IPS-11a (cell line): ENCODE data around the gene PUM2.
A peak's percentile ranks its signal among the peaks of the same experiment; 100 is the strongest.
"Not testable (repeated sequence)": the region's sequence is repeated elsewhere in the genome, so short reads cannot be mapped to it uniquely, and the experiment has no call there.

Experiments
- H3K4me3 ChIP-seq: one replicate; pipeline ENCODE4 v1.5.1; 2013; ENCODE audit warnings: low read depth, low read length, control low read depth

The PUM2 gene

GRCh38 chr2:20371323-20372025 lies 20.8 kb upstream of the PUM2 start:
- no peak overlapping the region for H3K4me3 ChIP-seq

DNA sequence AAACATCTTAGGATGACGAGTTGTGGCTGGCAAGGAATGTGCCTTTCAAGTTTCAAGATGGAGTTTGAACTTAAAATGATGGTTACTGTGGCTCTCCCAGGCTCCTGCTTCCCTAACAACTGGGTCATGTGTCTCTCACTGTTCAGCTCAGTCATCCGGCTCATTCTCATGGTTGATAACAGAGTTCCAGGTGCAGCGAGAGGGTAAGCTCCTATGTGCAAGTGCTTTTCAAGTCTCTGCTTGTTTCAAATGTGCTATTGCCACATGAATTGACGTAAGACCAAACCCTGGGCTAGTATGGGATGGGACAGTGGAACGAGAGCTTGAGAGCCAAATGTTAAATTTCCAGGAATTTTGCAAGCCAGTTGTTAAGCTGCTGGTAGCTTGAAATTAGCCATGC lies 19.5 kb upstream of the PUM2 start:
- no peak overlapping the region for H3K4me3 ChIP-seq

DNA sequence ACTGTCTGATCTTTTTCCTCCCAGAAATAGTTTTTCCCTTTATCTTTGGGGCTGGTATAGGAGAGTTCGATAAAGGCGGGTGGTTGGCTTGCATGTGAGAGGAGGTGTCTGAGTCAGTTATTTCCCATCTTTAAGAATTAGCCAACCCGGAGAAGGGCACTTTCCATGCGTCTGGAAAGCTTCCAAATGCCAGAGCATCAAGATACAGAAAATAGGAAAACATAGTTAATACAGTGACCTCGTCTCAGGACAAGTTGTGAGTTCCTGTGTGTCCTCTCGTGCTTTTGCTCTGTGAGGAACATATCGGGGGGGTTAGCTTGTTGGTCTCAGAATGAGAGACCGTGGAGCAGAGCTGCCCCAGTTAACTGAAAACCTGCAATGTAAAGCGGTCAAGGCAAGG lies 18.7 kb upstream of the PUM2 start:
- H3K4me3 ChIP-seq: no peak overlapping the region

GRCh38 chr2:20368706-20369105 lies 18.1 kb upstream of the PUM2 start:
- no peak overlapping the region for H3K4me3 ChIP-seq

DNA sequence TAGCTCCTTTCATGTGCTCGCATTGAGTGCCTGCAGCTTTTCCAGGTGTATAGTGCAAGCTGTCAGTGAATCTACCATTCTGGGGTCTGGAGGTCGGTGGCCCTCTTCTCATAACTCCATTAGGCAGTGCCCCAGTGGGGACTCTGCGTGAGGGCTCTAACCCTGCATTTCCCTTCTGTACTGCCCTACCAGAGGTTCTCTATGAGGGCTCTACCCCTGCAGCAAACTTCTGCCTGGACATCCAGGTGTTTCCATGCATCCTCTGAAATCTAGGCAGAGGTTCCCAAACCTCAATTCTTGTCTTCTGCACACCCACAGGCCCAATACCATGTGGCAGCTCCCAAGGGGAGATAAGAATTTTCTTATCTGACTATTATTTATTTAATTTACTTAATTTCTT lies 17.3 kb upstream of the PUM2 start:
- H3K4me3 ChIP-seq: not testable (repeated sequence)

DNA sequence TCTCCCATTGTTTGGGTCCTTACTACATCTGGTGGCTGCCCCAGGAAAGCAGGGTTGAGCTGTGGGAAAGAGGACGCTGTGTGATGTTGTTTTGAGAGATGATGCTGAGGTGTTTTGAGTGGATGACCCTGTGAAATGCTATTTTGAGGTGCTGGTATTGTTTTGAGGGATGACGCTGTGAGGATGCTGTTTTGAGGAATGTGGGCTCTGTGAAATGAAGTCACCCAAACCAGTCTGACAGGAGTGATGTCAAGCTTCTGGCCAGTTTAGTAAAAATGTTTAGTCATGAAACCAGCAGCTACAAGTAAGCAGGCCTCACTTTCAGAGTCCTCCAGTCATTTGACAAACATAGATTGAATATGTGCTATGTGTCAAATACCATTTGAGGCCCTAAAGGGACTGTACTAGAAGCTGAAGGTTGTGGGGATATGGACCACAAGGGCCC lies 16.1 kb upstream of the PUM2 start:
- no peak overlapping the region for H3K4me3 ChIP-seq

DNA sequence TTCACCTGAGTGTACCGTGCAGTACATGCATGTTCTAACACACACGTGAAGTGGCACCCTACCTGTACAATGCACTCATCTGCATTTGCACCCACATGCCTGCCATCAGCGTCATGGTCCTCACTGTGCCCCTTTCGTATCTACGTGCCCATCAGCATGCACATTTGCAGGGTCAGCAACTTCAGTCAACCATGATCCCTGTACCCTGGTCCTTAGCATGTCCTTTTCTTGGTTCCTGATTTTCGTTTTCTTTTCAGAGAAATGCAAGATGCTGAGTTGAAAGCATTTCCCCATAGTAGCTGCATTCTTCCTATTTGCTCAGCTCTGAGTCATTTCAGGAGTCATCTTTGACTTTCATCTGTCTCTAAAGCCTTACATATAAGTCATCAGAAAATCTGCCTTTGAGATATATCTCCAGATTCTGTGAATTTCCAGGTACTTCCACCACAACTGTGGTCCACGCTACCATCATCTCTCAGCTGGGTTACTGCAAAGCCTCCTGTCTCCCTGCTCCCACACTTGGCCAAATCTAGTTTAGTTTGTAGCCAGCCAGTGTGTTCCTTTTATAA lies 14.7 kb upstream of the PUM2 start:
- H3K4me3 ChIP-seq: no peak overlapping the region

GRCh38 chr2:20363578-20363977 lies 12.9 kb upstream of the PUM2 start:
- H3K4me3 ChIP-seq: no peak overlapping the region

DNA sequence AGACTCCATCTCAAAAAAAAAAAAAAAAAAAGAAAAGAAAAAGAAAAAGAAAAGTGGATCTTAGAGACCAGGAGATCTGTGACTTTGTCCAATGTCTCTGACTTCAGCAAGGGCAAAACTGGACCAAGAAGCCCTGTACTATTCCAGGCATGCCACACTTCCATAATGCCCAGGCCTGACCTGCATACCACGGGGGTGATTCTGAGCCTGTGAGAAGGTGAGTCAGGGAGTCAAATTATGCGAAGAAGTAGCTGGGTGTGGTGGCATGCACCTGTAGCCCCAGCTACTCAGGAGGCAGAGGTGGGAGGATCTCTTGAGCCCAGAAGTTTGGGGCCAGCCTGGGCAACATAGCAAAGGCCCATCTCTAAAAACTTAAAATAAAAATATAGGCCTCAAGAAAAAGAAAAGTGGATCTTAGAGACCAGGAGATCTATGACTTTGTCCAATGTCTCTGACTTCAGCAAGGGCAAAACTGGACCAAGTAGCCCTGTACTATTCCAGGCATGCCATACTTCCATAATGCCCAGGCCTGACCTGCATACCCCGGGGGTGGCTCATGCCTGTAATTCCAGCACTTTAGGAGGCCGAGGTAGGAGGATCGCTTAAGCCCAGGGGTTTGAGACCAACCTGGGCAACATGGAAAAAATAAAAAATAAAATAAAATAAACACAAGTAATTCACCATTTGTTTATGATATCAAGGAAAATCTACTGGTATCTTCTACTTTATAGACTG lies 12.2 kb upstream of the PUM2 start:
- no peak overlapping the region for H3K4me3 ChIP-seq

DNA sequence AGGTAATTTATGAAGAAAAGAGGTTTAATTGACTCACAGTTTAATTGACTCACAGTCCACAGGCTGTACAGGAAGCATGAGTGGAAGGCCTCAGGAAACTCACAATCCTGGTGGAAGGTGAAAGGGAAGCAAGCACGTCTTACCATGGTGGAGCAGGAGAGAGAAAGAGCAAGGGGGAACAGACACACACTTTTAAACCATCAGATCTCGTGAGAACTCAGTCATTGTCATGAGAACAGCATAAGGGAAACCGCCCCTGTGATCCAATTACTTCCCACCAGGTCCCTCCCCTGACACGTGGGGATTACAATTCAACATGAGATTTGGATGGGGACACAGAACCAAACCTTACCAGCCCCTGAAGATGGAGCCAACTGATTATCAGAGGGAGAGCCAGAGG lies 11.2 kb upstream of the PUM2 start:
- H3K4me3 ChIP-seq: no peak overlapping the region

- H3K4me3 ChIP-seq: no peak overlapping the region
These were observed 8.5 kb upstream of the PUM2 start for GRCh38 chr2:20359096-20359495.

DNA sequence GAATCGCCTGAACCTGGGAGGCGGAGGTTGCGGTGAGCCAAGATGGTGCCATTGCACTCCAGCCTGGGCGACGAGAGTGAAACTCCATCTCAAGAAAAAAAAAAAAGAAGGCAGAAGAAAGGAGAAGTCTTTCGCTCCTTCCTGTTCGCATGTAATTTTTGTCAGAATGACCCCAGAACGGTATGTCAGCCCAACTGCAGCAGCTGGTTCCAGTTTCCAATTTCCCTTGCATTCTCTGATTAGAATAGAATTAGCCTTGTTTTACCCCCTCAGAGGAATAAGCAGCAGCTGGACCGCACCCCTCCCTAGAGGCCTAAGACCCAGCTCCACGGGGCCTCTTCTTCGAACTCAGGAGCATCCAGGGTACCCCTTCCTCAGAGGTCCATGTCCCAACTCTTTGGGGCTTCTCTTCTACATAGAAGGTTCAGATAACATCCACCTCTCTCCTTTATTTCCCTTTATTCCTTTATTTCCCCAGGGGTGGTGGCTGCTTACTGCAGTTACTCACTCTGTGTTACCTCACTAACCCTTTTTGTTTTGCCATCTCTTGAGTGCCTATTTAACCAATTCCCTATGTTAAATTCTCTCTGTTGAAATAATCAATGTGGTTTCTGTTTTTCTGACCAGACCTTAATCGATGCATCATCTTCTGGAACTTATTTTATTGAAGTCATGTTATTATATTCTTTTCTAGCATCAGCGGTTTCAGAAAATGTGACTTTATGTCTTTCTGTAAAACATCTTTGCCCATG lies 7.2 kb upstream of the PUM2 start:
- H3K4me3 ChIP-seq: no peak overlapping the region

DNA sequence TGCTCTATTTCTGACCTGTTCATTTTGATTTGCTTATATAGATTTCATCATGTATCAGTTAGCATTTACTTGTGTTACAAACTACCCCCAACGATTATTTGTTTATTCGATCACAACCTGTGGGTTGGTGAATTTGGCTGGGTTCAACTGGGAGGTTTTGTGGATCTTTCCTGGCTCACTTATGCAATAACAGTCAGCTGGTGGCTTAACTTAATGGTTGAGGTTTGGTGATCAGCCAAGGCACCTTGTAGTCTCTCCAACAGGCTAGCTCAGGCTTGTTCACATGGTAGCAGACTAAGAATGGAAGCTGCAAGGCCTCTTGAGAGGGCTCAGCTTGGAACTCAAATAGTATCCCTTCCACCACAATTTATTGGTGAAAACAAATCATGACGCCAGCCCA lies 5.4 kb upstream of the PUM2 start:
- no peak overlapping the region for H3K4me3 ChIP-seq

DNA sequence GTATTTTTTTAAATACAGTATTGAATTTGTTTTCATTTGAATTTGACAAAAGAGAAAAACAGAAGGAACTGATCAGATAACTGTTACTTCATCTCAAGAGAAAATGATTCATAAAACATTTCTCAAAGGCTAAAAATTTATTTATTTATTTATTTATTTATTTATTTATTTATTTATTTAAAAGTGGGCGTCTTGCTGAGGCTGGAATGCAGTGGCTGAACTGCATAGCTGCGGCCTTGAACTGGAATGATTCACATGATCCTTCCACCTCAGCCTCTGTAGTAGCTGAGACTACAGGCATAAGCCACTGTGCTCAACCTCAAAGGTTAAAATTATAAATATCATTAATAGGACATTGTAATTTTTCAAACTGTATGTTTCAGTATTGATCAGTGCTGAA lies 4.5 kb upstream of the PUM2 start:
- H3K4me3 ChIP-seq: no peak overlapping the region

- no peak overlapping the region for H3K4me3 ChIP-seq
These were observed 2.8 kb upstream of the PUM2 start for GRCh38 chr2:20353241-20353992.

- H3K4me3 ChIP-seq: no peak overlapping the region
These were observed 2.1 kb upstream of the PUM2 start for GRCh38 chr2:20352581-20353216.

GRCh38 chr2:20352230-20352578 lies 1.6 kb upstream of the PUM2 start:
- no peak overlapping the region for H3K4me3 ChIP-seq

GRCh38 chr2:20351555-20352229 lies 1.0 kb upstream of the PUM2 start:
- peak overlapping the region; percentile 36 for H3K4me3 ChIP-seq

GRCh38 chr2:20350041-20350712 lies 467 bp downstream of the PUM2 start:
- peak overlapping the region; percentile 87 for H3K4me3 ChIP-seq
